Natural killer cell (primary cell): ENCODE data around the gene STYXL1. TPM values are rescaled to one million over a fixed set of nuclear protein-coding genes. Genes with fewer than 3 reads are reported as not detected.

Source experiments
- ATAC-seq, 3 donors: fragments of 150-1000 bp in 2 of 3; fragments of 200-7000 bp in 1 of 3; cut with Tn5 transposase; 1 replicate in 1 of 3; 2 replicates in 2 of 3; pipeline ENCODE4 v1.10.0; 2021; ENCODE audit warnings: mild to moderate bottlenecking in 2 of 3, moderate library complexity in 2 of 3
- DNase-seq, 2 donors: peaks; one replicate each; pipeline versions ENCODE4 v3.0.0 to v3.0.0-alpha.2; 2013 to 2021; ENCODE audit warnings: mixed read lengths in 1 of 2
- H3K27ac ChIP-seq: one replicate; pipeline ENCODE4 v1.5.1; 2013; ENCODE audit warnings: mild to moderate bottlenecking, low read length
- H3K27me3 ChIP-seq: one replicate; pipeline ENCODE4 v1.6.1; 2013; ENCODE audit warnings: low read length; ENCODE audit not compliant: control insufficient read depth, insufficient read depth
- H3K36me3 ChIP-seq: one replicate; pipeline ENCODE4 v1.6.1; 2013; ENCODE audit warnings: low read length; ENCODE audit not compliant: control insufficient read depth, insufficient read depth
- H3K4me1 ChIP-seq: one replicate; pipeline ENCODE4 v1.6.1; 2013; ENCODE audit warnings: low read length; ENCODE audit not compliant: control insufficient read depth, insufficient read depth
- H3K4me3 ChIP-seq: one replicate; pipeline ENCODE4 v1.5.1; 2013; ENCODE audit warnings: low read length
- H3K9me3 ChIP-seq: one replicate; pipeline ENCODE4 v1.6.1; 2013; ENCODE audit warnings: low read length; ENCODE audit not compliant: control insufficient read depth, insufficient read depth
- H3K27ac Mint-ChIP-seq, 2 donors: one replicate each; pipeline ENCODE4 v1.8.0; 2022; ENCODE audit warnings: mild to moderate bottlenecking in 2 of 2, mixed read lengths in 2 of 2, moderate library complexity in 1 of 2
- H3K27me3 Mint-ChIP-seq, 2 donors: one replicate each; pipeline ENCODE4 v1.8.0; 2022; ENCODE audit warnings: low read depth in 2 of 2, mixed read lengths in 2 of 2
- H3K36me3 Mint-ChIP-seq: one replicate; pipeline ENCODE4 v1.8.0; 2022; ENCODE audit warnings: mixed read lengths
- H3K4me1 Mint-ChIP-seq, 2 donors: one replicate each; pipeline ENCODE4 v1.8.0; 2022; ENCODE audit warnings: mixed read lengths in 2 of 2
- H3K4me3 Mint-ChIP-seq: one replicate; pipeline ENCODE4 v1.8.0; 2022; ENCODE audit warnings: mild to moderate bottlenecking, moderate library complexity, mixed read lengths
- H3K9me3 Mint-ChIP-seq, 2 donors: one replicate each; pipeline ENCODE4 v1.8.0; 2022; ENCODE audit warnings: mixed read lengths in 2 of 2
- WGBS: methylation state at CpG from one replicate; pipeline ENCODE4 v1.1.7; 2013; ENCODE audit warnings: missing lambda C conversion rate; ENCODE audit not compliant: insufficient coverage; 5-methylcytosine and 5-hydroxymethylcytosine counted together
- intact Hi-C: fragments of 100-400 bp; cut with micrococcal nuclease; formaldehyde crosslinking; loops from one replicate; pipeline ENCODE4 v1.14.2; 2022
- total RNA-seq, 4 donors: library from RNA; stranded (reverse); fragments of 120-200 nt in 1 of 4; gene quantifications; one replicate each; pipeline versions ENCODE4 v1.2.3 to v1.2.4, GENCODE V29; 2013 to 2022
- TF ChIP-seq, protein P1 (sequence below): fragments of 200-600 bp; IDR thresholded peaks from one replicate; pipeline ENCODE4 v1.8.0; 2022; ENCODE audit warnings: antibody characterized with exemption

Gene STYXL1
- total RNA-seq, 3 donors from 2014 or later (not counting 1 experiment from before 2014, with no cell fraction given) = 15.1 to 33.2 (median 18.8) TPM

DNA sequence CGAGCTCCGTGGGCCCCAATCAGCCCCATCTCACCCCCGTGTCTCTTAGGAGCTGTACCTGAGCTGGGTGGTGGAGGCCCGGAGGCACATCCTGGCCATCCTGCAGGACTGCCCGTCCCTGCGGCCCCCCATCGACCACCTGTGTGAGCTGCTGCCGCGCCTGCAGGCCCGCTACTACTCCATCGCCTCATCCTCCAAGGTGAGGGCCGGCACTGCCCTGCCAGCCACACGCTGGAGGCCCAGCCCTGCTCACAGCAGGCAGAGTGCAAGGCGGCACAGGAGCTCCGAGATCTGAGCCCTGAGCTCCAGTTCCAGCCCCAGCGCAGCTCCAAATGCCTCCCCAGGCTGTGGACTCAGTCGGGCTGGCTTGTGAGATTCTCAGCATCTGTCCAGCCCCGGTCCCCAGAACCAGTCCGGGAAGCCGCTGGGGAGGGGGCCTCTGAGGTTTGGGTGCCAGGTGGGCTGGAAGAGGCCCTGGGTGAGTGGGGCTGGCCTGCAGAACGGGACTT lies 62.7 kb downstream of the STYXL1 start:
- Mint-ChIP-seq H3K27me3 (no peaks in the 10 kb centered on the region), H3K36me3 (no peaks in the 10 kb centered on the region), H3K9me3 (no peaks in the 10 kb centered on the region), H3K4me3 (no peak overlapping the region), H3K4me1 (peaks cover 0 to 7% of the 10 kb centered on the region in 2 donors), H3K27ac (no peak overlapping the region)
- intact Hi-C loops = no loop called here
- H3K4me1 ChIP-seq = peaks cover 5% of the 10 kb centered on the region
- no peaks in the 10 kb centered on the region for H3K9me3 ChIP-seq
- 91% methylated on average over 21 of the region's 21 CpGs for WGBS
- no peak for DNase-seq
- no peak overlapping the region for H3K27ac ChIP-seq
- no peak overlapping the region for H3K4me3 ChIP-seq
- ATAC-seq = no peak
- peaks cover 53% of the 10 kb centered on the region for H3K36me3 ChIP-seq
- no peaks in the 10 kb centered on the region for H3K27me3 ChIP-seq
- TF ChIP-seq, protein P1, sequence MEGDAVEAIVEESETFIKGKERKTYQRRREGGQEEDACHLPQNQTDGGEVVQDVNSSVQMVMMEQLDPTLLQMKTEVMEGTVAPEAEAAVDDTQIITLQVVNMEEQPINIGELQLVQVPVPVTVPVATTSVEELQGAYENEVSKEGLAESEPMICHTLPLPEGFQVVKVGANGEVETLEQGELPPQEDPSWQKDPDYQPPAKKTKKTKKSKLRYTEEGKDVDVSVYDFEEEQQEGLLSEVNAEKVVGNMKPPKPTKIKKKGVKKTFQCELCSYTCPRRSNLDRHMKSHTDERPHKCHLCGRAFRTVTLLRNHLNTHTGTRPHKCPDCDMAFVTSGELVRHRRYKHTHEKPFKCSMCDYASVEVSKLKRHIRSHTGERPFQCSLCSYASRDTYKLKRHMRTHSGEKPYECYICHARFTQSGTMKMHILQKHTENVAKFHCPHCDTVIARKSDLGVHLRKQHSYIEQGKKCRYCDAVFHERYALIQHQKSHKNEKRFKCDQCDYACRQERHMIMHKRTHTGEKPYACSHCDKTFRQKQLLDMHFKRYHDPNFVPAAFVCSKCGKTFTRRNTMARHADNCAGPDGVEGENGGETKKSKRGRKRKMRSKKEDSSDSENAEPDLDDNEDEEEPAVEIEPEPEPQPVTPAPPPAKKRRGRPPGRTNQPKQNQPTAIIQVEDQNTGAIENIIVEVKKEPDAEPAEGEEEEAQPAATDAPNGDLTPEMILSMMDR = no peak

DNA sequence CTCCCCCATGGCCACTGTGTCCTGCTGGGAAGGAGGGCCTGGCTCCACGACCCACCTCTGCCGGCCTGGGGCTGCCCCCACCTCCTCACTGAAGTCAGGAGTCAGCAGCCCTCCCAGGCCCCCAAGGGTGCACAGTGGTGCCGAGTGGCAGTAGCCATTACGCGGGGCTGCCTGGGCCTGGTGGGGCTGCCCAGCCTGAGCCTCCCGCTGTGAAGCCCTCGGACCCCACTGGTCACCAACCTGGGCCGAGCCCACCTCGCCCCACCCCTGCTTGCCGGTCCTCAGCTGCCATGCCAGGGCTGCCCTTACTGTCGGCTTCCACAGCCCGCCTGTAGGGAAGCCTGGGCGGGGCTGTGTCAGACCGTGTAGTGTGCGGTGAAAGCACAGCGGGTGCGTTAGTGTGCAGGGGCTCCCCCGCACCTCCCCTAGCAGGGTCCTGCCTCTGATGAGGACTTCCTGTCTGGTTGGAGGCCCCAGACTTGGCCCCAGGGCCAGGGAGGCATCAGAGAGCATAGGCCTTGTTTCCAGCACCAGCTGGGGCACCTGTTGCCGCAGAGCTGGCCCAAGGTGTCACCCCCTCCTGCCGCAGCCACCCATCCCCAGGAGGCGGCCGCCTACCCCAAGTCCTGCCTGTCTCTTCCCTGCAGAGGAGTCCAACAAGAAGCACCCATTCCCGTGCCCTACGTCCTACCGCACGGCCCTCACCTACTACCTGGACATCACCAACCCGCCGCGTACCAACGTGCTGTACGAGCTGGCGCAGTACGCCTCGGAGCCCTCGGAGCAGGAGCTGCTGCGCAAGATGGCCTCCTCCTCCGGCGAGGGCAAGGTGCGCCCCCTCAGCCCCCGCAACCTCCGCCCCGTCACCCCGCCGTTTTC lies 63.4 kb downstream of the STYXL1 start:
- Mint-ChIP-seq H3K36me3 (no peaks in the 10 kb centered on the region), H3K4me1 (no peaks in the 10 kb centered on the region), H3K27me3 (no peaks in the 10 kb centered on the region), H3K27ac (no peak overlapping the region), H3K9me3 (no peaks in the 10 kb centered on the region), H3K4me3 (no peak overlapping the region)
- TF ChIP-seq, protein P1 = no peak
- DNase-seq (no peak), ATAC-seq (no peak)
- Histone ChIP-seq H3K36me3 (peaks cover 57% of the 10 kb centered on the region), H3K27ac (no peak overlapping the region), H3K4me3 (no peak overlapping the region), H3K4me1 (peaks cover 4% of the 10 kb centered on the region), H3K9me3 (no peaks in the 10 kb centered on the region), H3K27me3 (no peaks in the 10 kb centered on the region)
- intact Hi-C loops = no loop called here
- WGBS = 89% methylated on average over 44 of the region's 44 CpGs

DNA sequence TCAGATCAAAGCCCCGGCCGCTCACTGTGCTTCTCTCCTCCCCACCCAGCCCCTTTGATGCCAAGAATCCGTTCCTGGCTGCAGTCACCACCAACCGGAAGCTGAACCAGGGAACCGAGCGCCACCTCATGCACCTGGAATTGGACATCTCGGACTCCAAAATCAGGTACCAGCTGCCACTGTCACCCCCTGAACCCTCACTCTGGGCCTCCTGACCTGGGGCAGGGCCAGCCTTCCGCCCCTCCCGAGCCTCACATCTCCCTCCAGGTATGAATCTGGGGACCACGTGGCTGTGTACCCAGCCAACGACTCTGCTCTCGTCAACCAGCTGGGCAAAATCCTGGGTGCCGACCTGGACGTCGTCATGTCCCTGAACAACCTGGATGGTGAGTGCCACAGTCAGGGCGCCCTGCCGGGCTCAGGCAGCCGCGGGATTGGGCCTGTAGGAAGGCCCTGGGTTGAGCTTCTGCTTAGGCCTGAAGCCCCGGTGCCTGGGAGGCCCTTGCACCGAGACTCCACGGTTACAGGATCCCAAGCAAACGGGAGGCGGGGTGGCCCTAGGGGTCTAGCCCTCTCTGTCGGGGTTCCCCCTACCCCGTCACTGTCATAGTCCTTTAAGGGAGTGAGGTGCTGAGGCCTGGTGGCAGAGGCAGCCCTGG lies 64.2 kb downstream of the STYXL1 start:
- H3K36me3 Mint-ChIP-seq = no peaks in the 10 kb centered on the region
- H3K27me3 Mint-ChIP-seq = no peaks in the 10 kb centered on the region
- intact Hi-C loops = no loop called here
- 98% methylated on average over 26 of the region's 26 CpGs for WGBS
- Histone ChIP-seq H3K4me3 (no peak overlapping the region), H3K36me3 (peaks cover 57% of the 10 kb centered on the region), H3K27me3 (no peaks in the 10 kb centered on the region), H3K27ac (no peak overlapping the region), H3K4me1 (no peaks in the 10 kb centered on the region), H3K9me3 (no peaks in the 10 kb centered on the region)
- no peak overlapping the region for H3K27ac Mint-ChIP-seq
- no peaks in the 10 kb centered on the region for H3K9me3 Mint-ChIP-seq
- ATAC-seq = no peak
- no peak for DNase-seq
- no peak overlapping the region for H3K4me3 Mint-ChIP-seq
- no peaks in the 10 kb centered on the region for H3K4me1 Mint-ChIP-seq
- TF ChIP-seq, protein P1 = no peak
